HG03520 (cell line): ENCODE measurements around the gene LY6G6C.

Experiments
- ATAC-seq: cut with Tn5 transposase; IDR thresholded peaks from one replicate; pipeline ENCODE4 v1.9.1; 2021; ENCODE audit warnings: mild to moderate bottlenecking, moderate library complexity; ENCODE audit not compliant: unreplicated experiment

Gene LY6G6C

DNA sequence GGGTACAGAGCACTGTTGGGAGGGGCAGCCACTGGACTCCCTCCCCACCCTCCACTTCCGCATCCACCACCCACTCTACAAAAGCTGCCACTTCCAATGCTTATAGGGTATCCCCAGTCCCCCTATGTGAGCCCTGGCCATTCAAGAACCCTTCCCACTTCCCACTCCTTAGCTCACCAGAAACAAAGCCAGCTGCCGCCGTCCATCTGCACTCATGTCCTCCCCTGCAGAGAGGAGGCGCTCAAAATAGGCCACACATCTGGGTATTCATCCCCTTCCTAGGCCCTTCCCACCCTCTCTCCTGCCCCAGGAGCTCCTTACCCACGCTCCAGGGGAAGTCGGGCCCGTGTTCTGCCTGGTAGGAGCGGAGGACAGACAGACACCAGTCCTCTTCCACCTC lies 34.2 kb downstream of the LY6G6C start:
- ATAC-seq: no peak

- ATAC-seq: no peak
Measured at GRCh38 chr6:31686483-31686882, 35.1 kb downstream of the LY6G6C start.

GRCh38 chr6:31683591-31683990 lies 38.0 kb downstream of the LY6G6C start:
- ATAC-seq: no peak

DNA sequence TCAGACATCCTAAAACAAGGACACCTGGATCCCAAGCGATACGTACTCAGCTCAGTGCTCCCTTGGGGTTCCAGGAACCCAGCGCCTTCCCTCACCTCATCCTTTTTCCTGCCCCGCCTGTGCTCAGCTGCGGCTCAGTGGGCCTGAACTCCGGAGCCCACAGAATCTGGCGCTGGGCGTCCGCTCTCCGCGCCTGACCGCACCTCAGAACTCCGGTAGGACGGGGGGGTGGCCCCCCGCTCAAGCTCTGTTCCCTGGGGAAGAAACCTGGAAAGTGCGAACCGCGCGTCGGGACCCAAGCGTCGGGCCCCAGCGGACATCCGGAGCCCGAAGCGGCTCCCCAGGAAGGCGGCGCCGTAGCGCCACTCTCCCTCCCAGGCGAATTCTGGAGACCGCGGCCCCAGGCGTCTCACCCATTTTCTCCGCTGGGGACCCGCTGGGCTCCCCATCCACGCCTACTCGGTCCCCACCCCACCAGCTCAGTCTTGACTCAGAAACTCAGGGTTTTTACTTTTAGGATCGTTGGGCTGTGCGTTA lies 40.3 kb downstream of the LY6G6C start:
- ATAC-seq: no peak

GRCh38 chr6:31680226-31681134 lies 41.1 kb downstream of the LY6G6C start, which contains the start of gene LY6G5C:
LY6G5C (minus strand) TSS chr6:31681067; CDS start chr6:31680373, 694 bp downstream.
- ATAC-seq: no peak

- ATAC-seq: no peak
Measured at GRCh38 chr6:31677955-31678354, 43.6 kb downstream of the LY6G6C start.

- no peak for ATAC-seq
Measured at GRCh38 chr6:31676904-31677303, 44.6 kb downstream of the LY6G6C start.

- no peak for ATAC-seq
Measured at GRCh38 chr6:31676322-31676903, 45.1 kb downstream of the LY6G6C start.

DNA sequence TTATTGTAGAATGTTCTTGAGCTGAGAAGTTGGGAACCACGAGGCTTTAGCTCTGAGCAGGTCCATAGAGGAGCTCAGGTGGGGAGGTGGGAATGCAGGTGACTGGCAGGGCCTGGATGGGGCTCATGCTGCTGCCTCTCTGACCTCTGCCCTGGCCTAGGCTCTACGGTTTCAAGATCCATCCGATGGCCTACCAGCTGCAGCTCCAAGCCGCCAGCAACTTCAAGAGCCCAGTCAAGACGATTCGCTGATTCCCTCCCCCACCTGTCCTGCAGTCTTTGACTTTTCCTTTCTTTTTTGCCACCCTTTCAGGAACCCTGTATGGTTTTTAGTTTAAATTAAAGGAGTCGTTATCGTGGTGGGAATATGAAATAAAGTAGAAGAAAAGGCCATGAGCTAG lies 51.9 kb downstream of the LY6G6C start, which contains the start of gene LY6G5B:
TSS of gene LY6G5B (plus strand) at position 301 of the 400 bp plus-strand sequence. CDS start 975 bp downstream, outside the sequence.
- ATAC-seq: no peak
